Germinal center (tissue), 1 donor: ENCODE measurements around the gene OR10V1.
"Not testable (repeated sequence)": the region's sequence is repeated elsewhere in the genome, so short reads cannot be mapped to it uniquely, and the experiment has no call there.

ENCODE experiments used
- DNase-seq: peaks from one replicate; pipeline ENCODE4 v3.0.0; 2012; ENCODE audit warnings: mixed read lengths, low spot score

The OR10V1 gene

GRCh38 chr11:59710136-59710847 lies 3.4 kb downstream of the OR10V1 start:
- no peak for DNase-seq

- DNase-seq: no peak
Observed at GRCh38 chr11:59708537-59708936, 5.1 kb downstream of the OR10V1 start.

- DNase-seq: no peak
Observed at GRCh38 chr11:59707371-59707770, 6.3 kb downstream of the OR10V1 start.

GRCh38 chr11:59706518-59707285 lies 6.9 kb downstream of the OR10V1 start:
- no peak for DNase-seq

- no peak for DNase-seq
Observed at GRCh38 chr11:59705294-59705693, 8.4 kb downstream of the OR10V1 start.

- DNase-seq: not testable (repeated sequence)
Observed at GRCh38 chr11:59703515-59703914, 10.1 kb downstream of the OR10V1 start.

- DNase-seq: not testable (repeated sequence)
Observed at GRCh38 chr11:59700157-59700556, 13.5 kb downstream of the OR10V1 start.

- no peak for DNase-seq
Observed at GRCh38 chr11:59698506-59698905, 15.1 kb downstream of the OR10V1 start.

GRCh38 chr11:59692915-59693314 lies 20.7 kb downstream of the OR10V1 start:
- no peak for DNase-seq

GRCh38 chr11:59691156-59691555 lies 22.5 kb downstream of the OR10V1 start:
- no peak for DNase-seq

GRCh38 chr11:59689015-59689414 lies 24.6 kb downstream of the OR10V1 start:
- no peak for DNase-seq

- DNase-seq: not testable (repeated sequence)
Observed at GRCh38 chr11:59681260-59681725, 32.4 kb downstream of the OR10V1 start.

GRCh38 chr11:59680287-59681154 lies 33.1 kb downstream of the OR10V1 start:
- peak; percentile 58 for DNase-seq

GRCh38 chr11:59679347-59679746 lies 34.3 kb downstream of the OR10V1 start:
- no peak for DNase-seq

GRCh38 chr11:59678813-59679165 lies 34.9 kb downstream of the OR10V1 start:
- DNase-seq: no peak

- no peak for DNase-seq
Observed at GRCh38 chr11:59678118-59678812, 35.4 kb downstream of the OR10V1 start.

- no peak for DNase-seq
Observed at GRCh38 chr11:59676205-59676604, 37.4 kb downstream of the OR10V1 start.

GRCh38 chr11:59674291-59674690 lies 39.4 kb downstream of the OR10V1 start:
- DNase-seq: no peak

GRCh38 chr11:59673291-59673690 lies 40.4 kb downstream of the OR10V1 start:
- DNase-seq: no peak

- no peak for DNase-seq
Observed at GRCh38 chr11:59671471-59671870, 42.2 kb downstream of the OR10V1 start.

- no peak for DNase-seq
Observed at GRCh38 chr11:59669611-59670009, 44.0 kb downstream of the OR10V1 start.
